HEK293 (cell line): ENCODE measurements around the gene CHST15.

ENCODE experiments used
- CTCF ChIA-PET: fragments of 350-600 bp; formaldehyde crosslinking; extraction: SDS; loops from one replicate; lab custom pipeline; 2021; ENCODE audit warnings: antibody characterized with exemption; lab: Yijun Ruan, JAX
- POLR2A ChIA-PET: fragments of 300-600 bp; formaldehyde crosslinking; extraction: SDS; loops from one replicate; lab custom pipeline; 2020; ENCODE audit warnings: antibody characterized with exemption, inconsistent platforms; lab: Yijun Ruan, JAX
- H3K27ac ChIP-seq: fragments of 200-500 bp; sonication (Bioruptor generic); 2 replicates; pipeline ENCODE4 v1.5.1; 2014; ENCODE audit warnings: low read depth, low read length, control low read depth, inconsistent platforms; ENCODE audit errors: extremely low read depth
- H3K36me3 ChIP-seq, 2 experiments: fragments of 200-500 bp in 1 of 2; sonication (Bioruptor generic) in 1 of 2; 1 replicate in 1 of 2; 2 replicates in 1 of 2; pipeline ENCODE4 v1.5.1; 2014 to 2017; ENCODE audit warnings: inconsistent platforms in 2 of 2, low read length in 2 of 2; ENCODE audit not compliant: control insufficient read depth in 2 of 2, insufficient read depth in 1 of 2
- H3K4me1 ChIP-seq: fragments of 200-500 bp; sonication (Bioruptor generic); 2 replicates; pipeline ENCODE4 v1.5.1; 2014; ENCODE audit warnings: mild to moderate bottlenecking, low read length, inconsistent platforms; ENCODE audit not compliant: control insufficient read depth, insufficient read depth
- H3K4me3 ChIP-seq: 2 replicates; pipeline ENCODE4 v1.5.1; 2011; ENCODE audit warnings: low read depth, mild to moderate bottlenecking, control low read depth, low read length, moderate library complexity
- H3K9me3 ChIP-seq: fragments of 200-500 bp; sonication (Bioruptor generic); 2 replicates; pipeline ENCODE4 v1.5.1; 2014; ENCODE audit warnings: low read depth, low read length, inconsistent platforms; ENCODE audit not compliant: control insufficient read depth, insufficient read depth
- GFI1B ChIP-seq: fragments of 450-650 bp; formaldehyde crosslinking; IDR thresholded peaks from 2 replicates; pipeline ENCODE4 v1.5.1; 2016; ENCODE audit warnings: missing biosample characterization, missing genetic modification characterization
- GLI2 ChIP-seq: fragments of 450-650 bp; formaldehyde crosslinking; IDR thresholded peaks from 2 replicates; pipeline ENCODE4; 2017; ENCODE audit warnings: missing biosample characterization, missing genetic modification characterization, low read depth, borderline replicate concordance
- OVOL3 ChIP-seq: fragments of 450-650 bp; formaldehyde crosslinking; IDR thresholded peaks from 2 replicates; pipeline ENCODE4 v1.5.1; 2016; ENCODE audit warnings: missing biosample characterization, missing genetic modification characterization
- PATZ1 ChIP-seq: fragments of 450-650 bp; formaldehyde crosslinking; IDR thresholded peaks from 2 replicates; pipeline ENCODE4 v1.5.1; 2016; ENCODE audit warnings: missing biosample characterization, missing genetic modification characterization
- RBAK ChIP-seq: fragments of 450-650 bp; formaldehyde crosslinking; IDR thresholded peaks from 2 replicates; pipeline ENCODE4 v1.5.1; 2016; ENCODE audit warnings: missing biosample characterization, missing genetic modification characterization
- ZBTB10 ChIP-seq: fragments of 450-650 bp; formaldehyde crosslinking; IDR thresholded peaks from 2 replicates; pipeline ENCODE4 v1.5.1; 2016; ENCODE audit warnings: missing biosample characterization, missing genetic modification characterization
- ZFP37 ChIP-seq: fragments of 450-650 bp; formaldehyde crosslinking; IDR thresholded peaks from 2 replicates; pipeline ENCODE4 v1.5.1; 2016; ENCODE audit warnings: missing biosample characterization, missing genetic modification characterization
- ZNF133 ChIP-seq: fragments of 450-650 bp; formaldehyde crosslinking; IDR thresholded peaks from 2 replicates; pipeline ENCODE4 v1.5.1; 2016; ENCODE audit warnings: missing biosample characterization, missing genetic modification characterization
- ZNF146 ChIP-seq: fragments of 450-650 bp; formaldehyde crosslinking; IDR thresholded peaks from 2 replicates; pipeline ENCODE4 v1.5.1; 2016; ENCODE audit warnings: missing biosample characterization, missing genetic modification characterization
- ZNF157 ChIP-seq: fragments of 450-650 bp; formaldehyde crosslinking; IDR thresholded peaks from 2 replicates; pipeline ENCODE4 v1.5.1; 2016; ENCODE audit warnings: missing biosample characterization, missing genetic modification characterization
- ZNF433 ChIP-seq: fragments of 450-650 bp; formaldehyde crosslinking; IDR thresholded peaks from 2 replicates; pipeline ENCODE4 v1.5.1; 2016; ENCODE audit warnings: missing biosample characterization, missing genetic modification characterization, low read depth
- ZNF488 ChIP-seq: fragments of 450-650 bp; formaldehyde crosslinking; IDR thresholded peaks from 2 replicates; pipeline ENCODE4 v1.5.1; 2016; ENCODE audit warnings: missing biosample characterization, missing genetic modification characterization
- ZNF555 ChIP-seq: fragments of 450-650 bp; formaldehyde crosslinking; conservative IDR thresholded peaks from 2 replicates; pipeline ENCODE4 v1.5.1; 2017; ENCODE audit warnings: missing biosample characterization, mild to moderate bottlenecking, missing genetic modification characterization, inconsistent platforms
- ZNF558 ChIP-seq: fragments of 450-650 bp; formaldehyde crosslinking; IDR thresholded peaks from 2 replicates; pipeline ENCODE4 v1.5.1; 2016; ENCODE audit warnings: missing biosample characterization, missing genetic modification characterization
- ZNF596 ChIP-seq: fragments of 450-650 bp; IDR thresholded peaks from 2 replicates; pipeline ENCODE4 v1.5.0; 2018; ENCODE audit warnings: missing biosample characterization, mild to moderate bottlenecking, missing genetic modification characterization, moderate library complexity
- ZNF670 ChIP-seq: fragments of 450-650 bp; formaldehyde crosslinking; IDR thresholded peaks from 2 replicates; pipeline ENCODE4 v1.5.1; 2016; ENCODE audit warnings: missing biosample characterization, missing genetic modification characterization, low read depth
- ZNF677 ChIP-seq: fragments of 450-650 bp; IDR thresholded peaks from 2 replicates; pipeline ENCODE4 v1.5.0; 2018; ENCODE audit warnings: missing biosample characterization, mild to moderate bottlenecking, missing genetic modification characterization, moderate library complexity
- ZNF76 ChIP-seq: fragments of 450-650 bp; formaldehyde crosslinking; IDR thresholded peaks from 2 replicates; pipeline ENCODE4; 2016; ENCODE audit warnings: low read depth, missing biosample characterization, missing genetic modification characterization, borderline replicate concordance
- TF ChIP-seq, protein P1 (sequence below): fragments of 450-650 bp; formaldehyde crosslinking; IDR thresholded peaks from 2 replicates; pipeline ENCODE4 v1.5.1; 2016; ENCODE audit warnings: missing biosample characterization, missing genetic modification characterization, low read depth
- TF ChIP-seq, protein P2 (sequence below): fragments of 450-650 bp; formaldehyde crosslinking; IDR thresholded peaks from 2 replicates; pipeline ENCODE4 v1.5.1; 2016; ENCODE audit warnings: missing biosample characterization, missing genetic modification characterization

The CHST15 gene

GRCh38 chr10:124068929-124069328, 24.5 kb downstream of the CHST15 start:
- ChIA-PET CTCF (no interaction called here), POLR2A (no interaction called here)
- no peaks in the 10 kb centered on the region for H3K9me3 ChIP-seq
- no peak overlapping the region for H3K27ac ChIP-seq
- peaks cover 10% of the 10 kb centered on the region for H3K4me1 ChIP-seq
- H3K36me3 ChIP-seq, result no peaks in the 10 kb centered on the region
- TF ChIP-seq ZNF555 (tag by site-specific recombination) (no peak), ZNF133 (tag by site-specific recombination) (no peak), ZNF433 (tag by site-specific recombination) (no peak), ZNF146 (tag by site-specific recombination) (no peak), GLI2 (tag by site-specific recombination) (no peak), ZNF488 (tag by site-specific recombination) (no peak)
- TF ChIP-seq, protein P1, sequence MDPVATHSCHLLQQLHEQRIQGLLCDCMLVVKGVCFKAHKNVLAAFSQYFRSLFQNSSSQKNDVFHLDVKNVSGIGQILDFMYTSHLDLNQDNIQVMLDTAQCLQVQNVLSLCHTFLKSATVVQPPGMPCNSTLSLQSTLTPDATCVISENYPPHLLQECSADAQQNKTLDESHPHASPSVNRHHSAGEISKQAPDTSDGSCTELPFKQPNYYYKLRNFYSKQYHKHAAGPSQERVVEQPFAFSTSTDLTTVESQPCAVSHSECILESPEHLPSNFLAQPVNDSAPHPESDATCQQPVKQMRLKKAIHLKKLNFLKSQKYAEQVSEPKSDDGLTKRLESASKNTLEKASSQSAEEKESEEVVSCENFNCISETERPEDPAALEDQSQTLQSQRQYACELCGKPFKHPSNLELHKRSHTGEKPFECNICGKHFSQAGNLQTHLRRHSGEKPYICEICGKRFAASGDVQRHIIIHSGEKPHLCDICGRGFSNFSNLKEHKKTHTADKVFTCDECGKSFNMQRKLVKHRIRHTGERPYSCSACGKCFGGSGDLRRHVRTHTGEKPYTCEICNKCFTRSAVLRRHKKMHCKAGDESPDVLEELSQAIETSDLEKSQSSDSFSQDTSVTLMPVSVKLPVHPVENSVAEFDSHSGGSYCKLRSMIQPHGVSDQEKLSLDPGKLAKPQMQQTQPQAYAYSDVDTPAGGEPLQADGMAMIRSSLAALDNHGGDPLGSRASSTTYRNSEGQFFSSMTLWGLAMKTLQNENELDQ (tag by site-specific recombination), result no peak
- H3K4me3 ChIP-seq, result no peak overlapping the region

DNA sequence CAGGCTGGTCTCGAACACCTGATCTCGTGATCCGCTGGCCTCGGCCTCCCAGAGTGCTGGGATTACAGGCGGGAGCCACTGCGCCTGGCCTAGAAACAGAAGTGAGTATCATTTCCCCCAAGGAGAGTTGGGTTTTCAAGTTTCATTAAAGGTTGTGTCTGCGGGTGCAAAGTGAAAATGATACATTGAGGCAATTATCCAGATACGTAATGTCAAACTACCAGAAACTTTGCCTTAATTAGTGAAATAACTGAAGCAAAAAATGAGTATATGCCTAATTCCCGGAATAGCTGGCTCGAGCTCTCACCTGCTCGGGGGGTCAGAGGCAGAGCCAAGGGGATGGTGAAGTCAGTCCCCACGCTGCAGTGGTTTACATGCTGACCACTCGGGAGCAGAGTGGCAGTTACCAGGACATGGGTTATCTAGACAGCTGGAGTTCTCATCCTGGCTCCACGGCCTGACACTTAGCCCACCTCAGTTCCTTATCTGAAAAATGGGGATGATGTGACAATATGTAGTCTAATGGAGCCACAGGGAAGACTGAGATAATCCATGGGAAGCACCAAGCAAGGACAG, 25.5 kb downstream of the CHST15 start:
- H3K4me3 ChIP-seq, result no peak overlapping the region
- H3K27ac ChIP-seq, result no peak overlapping the region
- CTCF ChIA-PET, result no interaction called here
- no peaks in the 10 kb centered on the region for H3K9me3 ChIP-seq
- no peaks in the 10 kb centered on the region for H3K36me3 ChIP-seq
- TF ChIP-seq OVOL3 (tag by site-specific recombination) (no peak), ZNF555 (tag by site-specific recombination) (no peak), ZNF677 (tag by site-specific recombination) (no peak), ZNF558 (no peak), GLI2 (tag by site-specific recombination) (no peak), ZNF670 (tag by site-specific recombination) (no peak), ZFP37 (no peak), ZBTB10 (tag by site-specific recombination) (no peak), ZNF488 (tag by site-specific recombination) (no peak), ZNF596 (tag by site-specific recombination) (no peak), PATZ1 (tag by site-specific recombination) (no peak), RBAK (tag by site-specific recombination) (no peak), ZNF76 (no peak), GFI1B (tag by site-specific recombination) (no peak), ZNF157 (no peak)
- TF ChIP-seq, protein P2, sequence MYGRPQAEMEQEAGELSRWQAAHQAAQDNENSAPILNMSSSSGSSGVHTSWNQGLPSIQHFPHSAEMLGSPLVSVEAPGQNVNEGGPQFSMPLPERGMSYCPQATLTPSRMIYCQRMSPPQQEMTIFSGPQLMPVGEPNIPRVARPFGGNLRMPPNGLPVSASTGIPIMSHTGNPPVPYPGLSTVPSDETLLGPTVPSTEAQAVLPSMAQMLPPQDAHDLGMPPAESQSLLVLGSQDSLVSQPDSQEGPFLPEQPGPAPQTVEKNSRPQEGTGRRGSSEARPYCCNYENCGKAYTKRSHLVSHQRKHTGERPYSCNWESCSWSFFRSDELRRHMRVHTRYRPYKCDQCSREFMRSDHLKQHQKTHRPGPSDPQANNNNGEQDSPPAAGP, result no peak
- POLR2A ChIA-PET, result no interaction called here
- H3K4me1 ChIP-seq, result peaks cover 13% of the 10 kb centered on the region
